ENCODE measurements around the gene PPM1N.

DNA sequence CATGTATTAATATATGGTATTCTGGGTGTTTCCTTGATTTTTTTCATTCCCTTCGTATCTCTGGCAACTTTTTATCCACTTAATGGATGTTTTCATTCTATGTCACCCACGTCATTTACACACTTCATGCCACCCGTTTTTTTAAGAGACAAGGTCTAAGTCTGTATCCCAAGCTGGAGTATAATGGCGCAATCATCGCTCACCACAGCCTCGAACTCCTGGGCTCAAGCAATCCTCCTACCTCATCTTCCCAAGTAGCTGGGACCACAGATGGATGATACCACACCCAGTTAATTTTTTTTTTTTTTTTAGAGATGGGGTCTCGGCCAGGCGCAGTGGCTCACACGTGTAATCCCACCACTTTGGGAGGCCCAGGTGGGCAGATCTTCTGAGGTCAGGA, 5.7 kb downstream of the PPM1N start:
- TF ChIP-seq POLR2A (IDR thresholded peaks at IDR 0.05) (no peak), EP300 (IDR thresholded peaks at IDR 0.05) (no peak)
- TF ChIP-seq, protein P1, sequence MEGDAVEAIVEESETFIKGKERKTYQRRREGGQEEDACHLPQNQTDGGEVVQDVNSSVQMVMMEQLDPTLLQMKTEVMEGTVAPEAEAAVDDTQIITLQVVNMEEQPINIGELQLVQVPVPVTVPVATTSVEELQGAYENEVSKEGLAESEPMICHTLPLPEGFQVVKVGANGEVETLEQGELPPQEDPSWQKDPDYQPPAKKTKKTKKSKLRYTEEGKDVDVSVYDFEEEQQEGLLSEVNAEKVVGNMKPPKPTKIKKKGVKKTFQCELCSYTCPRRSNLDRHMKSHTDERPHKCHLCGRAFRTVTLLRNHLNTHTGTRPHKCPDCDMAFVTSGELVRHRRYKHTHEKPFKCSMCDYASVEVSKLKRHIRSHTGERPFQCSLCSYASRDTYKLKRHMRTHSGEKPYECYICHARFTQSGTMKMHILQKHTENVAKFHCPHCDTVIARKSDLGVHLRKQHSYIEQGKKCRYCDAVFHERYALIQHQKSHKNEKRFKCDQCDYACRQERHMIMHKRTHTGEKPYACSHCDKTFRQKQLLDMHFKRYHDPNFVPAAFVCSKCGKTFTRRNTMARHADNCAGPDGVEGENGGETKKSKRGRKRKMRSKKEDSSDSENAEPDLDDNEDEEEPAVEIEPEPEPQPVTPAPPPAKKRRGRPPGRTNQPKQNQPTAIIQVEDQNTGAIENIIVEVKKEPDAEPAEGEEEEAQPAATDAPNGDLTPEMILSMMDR (IDR thresholded peaks at IDR 0.05), result no peak

Data from ovary (tissue), 3 donors.